Measurements from ENCODE around the gene HOPX.
"Not testable (repeated sequence)": the region's sequence is repeated elsewhere in the genome, so short reads cannot be mapped to it uniquely, and the experiment has no call there.

HOPX gene

DNA sequence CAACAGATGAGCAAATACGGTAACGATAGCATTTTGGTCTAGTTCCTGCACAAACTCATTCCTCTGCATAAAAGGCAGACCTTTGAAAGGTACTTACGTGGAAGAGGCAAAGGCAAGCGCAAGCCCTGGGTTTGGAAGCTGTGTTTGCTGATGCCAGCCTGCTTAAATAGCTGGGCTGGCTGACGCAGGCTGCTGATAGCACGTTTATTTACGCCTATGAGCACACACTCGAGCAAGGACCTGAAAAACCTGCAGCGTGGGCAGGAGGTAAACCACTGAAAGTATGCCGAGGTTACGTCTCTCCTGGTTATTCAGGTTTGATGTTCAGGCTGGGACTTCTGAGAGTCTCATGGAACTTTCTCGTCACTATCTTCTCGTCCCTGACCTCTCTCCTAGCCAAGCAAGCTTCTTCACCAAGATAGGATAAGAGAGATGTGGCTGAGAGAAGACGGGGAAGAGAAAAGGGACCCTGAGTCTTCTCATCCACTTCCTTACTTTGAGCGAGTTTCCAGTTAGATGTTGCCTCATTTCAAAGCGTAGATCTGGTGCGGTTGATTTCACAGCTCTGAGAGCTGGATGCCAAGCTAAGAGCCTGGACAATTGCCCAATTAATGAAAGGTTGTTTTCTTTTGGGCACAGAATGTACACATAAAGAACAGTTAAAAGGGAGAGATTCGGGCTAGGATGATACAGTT lies at the start of gene HOPX:
TSS of gene HOPX (minus strand) at position 139 of the 695 bp plus-strand sequence. CDS start 23,480 bp downstream, outside the sequence.
- peak within 1 kb of the TSS; percentile 9 for H3K4me3 ChIP-seq (ENCODE audit: low read depth, low read length)
- peak; percentile 23 for DNase-seq (ENCODE audit: low read depth, low spot score)
- in situ Hi-C loops (cut with HindIII; ENCODE audit: low sequenced_read_pairs), result no loop called here

DNA sequence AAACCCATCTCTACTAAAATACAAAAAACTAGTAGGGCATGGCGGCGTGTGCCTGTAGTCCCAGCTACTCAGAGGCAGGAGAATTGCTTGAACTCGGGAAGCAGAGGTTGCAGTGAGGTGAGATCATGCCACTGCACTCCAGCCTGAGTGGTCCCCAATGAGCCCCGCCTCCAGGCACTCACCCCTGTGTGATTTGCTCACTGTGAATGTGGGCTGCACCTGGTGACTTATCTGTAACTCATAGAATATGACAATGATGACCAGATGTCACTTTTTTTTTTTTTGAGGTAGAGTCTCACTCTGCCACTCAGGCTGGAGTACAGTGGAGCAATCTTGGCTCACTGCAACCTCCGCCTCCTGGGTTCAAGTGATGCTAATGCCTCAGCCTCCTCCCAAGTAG lies 49.0 kb upstream of the HOPX start:
- TF ChIP-seq CTCF (IDR thresholded peaks at IDR 0.05; ENCODE audit: low read depth, low read length), result no peak
- in situ Hi-C loops (cut with HindIII; ENCODE audit: low sequenced_read_pairs), result no loop called here
- no peak for DNase-seq (ENCODE audit: low read depth, low spot score)
- no peak overlapping the region for H3K4me3 ChIP-seq (ENCODE audit: low read depth, low read length)

More for the DNA sequence above, at the start of gene HOPX:
- TF ChIP-seq CTCF (IDR thresholded peaks at IDR 0.05; ENCODE audit: low read depth, low read length), result no peak

- in situ Hi-C loops (cut with HindIII; ENCODE audit: low sequenced_read_pairs), result no loop called here
- no peak for TF ChIP-seq CTCF (IDR thresholded peaks at IDR 0.05; ENCODE audit: low read depth, low read length)
- DNase-seq (ENCODE audit: low read depth, low spot score), result peak; percentile 91
- H3K4me3 ChIP-seq (ENCODE audit: low read depth, low read length), result no peak overlapping the region
These were observed 47.4 kb upstream of the HOPX start for GRCh38 chr4:56728512-56728911.

- TF ChIP-seq CTCF (IDR thresholded peaks at IDR 0.05; ENCODE audit: low read depth, low read length), result peak; percentile 8
- DNase-seq (ENCODE audit: low read depth, low spot score), result peak; percentile 27
- no peak overlapping the region for H3K4me3 ChIP-seq (ENCODE audit: low read depth, low read length)
- in situ Hi-C loops (cut with HindIII; ENCODE audit: low sequenced_read_pairs), result no loop called here
These were observed 46.1 kb upstream of the HOPX start for GRCh38 chr4:56727150-56727549.

- DNase-seq (ENCODE audit: low read depth, low spot score); H3K4me3 ChIP-seq (ENCODE audit: low read depth, low read length); in situ Hi-C loops (cut with HindIII; ENCODE audit: low sequenced_read_pairs): not testable (repeated sequence)
These were observed 45.5 kb upstream of the HOPX start for GRCh38 chr4:56726593-56726992.

- in situ Hi-C loops (cut with HindIII; ENCODE audit: low sequenced_read_pairs), result no loop called here
These were observed 42.6 kb upstream of the HOPX start for GRCh38 chr4:56723659-56724230.

More at GRCh38 chr4:56723659-56724230, 42.6 kb upstream of the HOPX start:
- no peak overlapping the region for H3K4me3 ChIP-seq (ENCODE audit: low read depth, low read length)
- DNase-seq (ENCODE audit: low read depth, low spot score), result no peak
- TF ChIP-seq CTCF (IDR thresholded peaks at IDR 0.05; ENCODE audit: low read depth, low read length), result no peak
